NCI-H82 treated with DMSO at 0.1 percent for 48 hours (cell line): ENCODE results near the gene ATP8B3.

Source experiments
- DNase-seq: peaks from one replicate; lab custom pipeline; 2025; ENCODE audit not compliant: unreplicated experiment; lab: John Stamatoyannopoulos, UW

Gene ATP8B3

GRCh38 chr19:1811942-1812425 is at the start of gene ATP8B3:
ATP8B3 (minus strand) TSS chr19:1812276; CDS start chr19:1811736, 540 bp downstream.
- no peak for DNase-seq

GRCh38 chr19:1861599-1862031 is 49.5 kb upstream of the ATP8B3 start:
- DNase-seq, result no peak

- DNase-seq, result no peak
These were observed 48.9 kb upstream of the ATP8B3 start for GRCh38 chr19:1860821-1861598.

- no peak for DNase-seq
These were observed 48.1 kb upstream of the ATP8B3 start for GRCh38 chr19:1860042-1860775.

GRCh38 chr19:1859331-1859781 is 47.3 kb upstream of the ATP8B3 start:
- peak; percentile 89 for DNase-seq

- no peak for DNase-seq
These were observed 46.5 kb upstream of the ATP8B3 start for GRCh38 chr19:1858412-1859081.

GRCh38 chr19:1857648-1858326 is 45.7 kb upstream of the ATP8B3 start:
- no peak for DNase-seq

- no peak for DNase-seq
These were observed 44.9 kb upstream of the ATP8B3 start for GRCh38 chr19:1856698-1857603.

- peak; percentile 30 for DNase-seq
These were observed 44.2 kb upstream of the ATP8B3 start for GRCh38 chr19:1856345-1856697.

GRCh38 chr19:1855828-1856255 is 43.8 kb upstream of the ATP8B3 start:
- DNase-seq, result no peak

GRCh38 chr19:1855040-1855827 is 43.2 kb upstream of the ATP8B3 start:
- DNase-seq, result peak; percentile 77

GRCh38 chr19:1854542-1855039 is 42.5 kb upstream of the ATP8B3 start:
- peak; percentile 26 for DNase-seq

GRCh38 chr19:1854039-1854541 is 42.0 kb upstream of the ATP8B3 start:
- DNase-seq, result no peak

GRCh38 chr19:1853295-1854038 is 41.4 kb upstream of the ATP8B3 start:
- DNase-seq, result peak; percentile 42

GRCh38 chr19:1852581-1853128 is 40.6 kb upstream of the ATP8B3 start:
- DNase-seq, result no peak

GRCh38 chr19:1851654-1852580 is 39.8 kb upstream of the ATP8B3 start:
- peak; percentile 6 for DNase-seq
